GM23338 (cell line): Measurements from ENCODE around the gene ARL5C.

Experiments used
- CREB1 ChIP-seq: fragments of 250-450 bp; sonication (Bioruptor Pico); IDR thresholded peaks from 2 replicates; pipeline ENCODE4 v1.5.0; 2020; ENCODE audit warnings: low read depth, mild to moderate bottlenecking, moderate library complexity
- EZH2 ChIP-seq: fragments of 200-600 bp; sonication (generic); IDR thresholded peaks from one replicate; pipeline ENCODE4 v1.8.0; 2017; ENCODE audit warnings: antibody characterized with exemption, mild to moderate bottlenecking, low read depth; ENCODE audit not compliant: unreplicated experiment
- EZH2phosphoT487 ChIP-seq: fragments of 200-600 bp; sonication (generic); IDR thresholded peaks from one replicate; pipeline ENCODE4 v1.8.1; 2018; ENCODE audit warnings: antibody characterized with exemption; ENCODE audit not compliant: unreplicated experiment
- JUNB ChIP-seq: IDR thresholded peaks from one replicate; pipeline ENCODE4 v1.6.1; 2016; ENCODE audit warnings: antibody characterized with exemption; ENCODE audit not compliant: unreplicated experiment
- NANOG ChIP-seq: IDR thresholded peaks from 2 replicates; pipeline ENCODE4 v1.6.1; 2016; ENCODE audit warnings: antibody characterized with exemption, borderline replicate concordance
- POLR2AphosphoS5 ChIP-seq: IDR thresholded peaks from 2 replicates; pipeline ENCODE4 v1.6.1; 2016; ENCODE audit warnings: antibody characterized with exemption, low read depth
- TF ChIP-seq, protein P1 (sequence below), 2 experiments: fragments of 200-600 bp in 1 of 2; sonication (generic) in 1 of 2; conservative IDR thresholded peaks; 2 replicates each; pipeline versions ENCODE4 v1.5.1 to v1.6.1; 2016 to 2017; ENCODE audit warnings: antibody characterized with exemption in 2 of 2, low read depth in 2 of 2, mild to moderate bottlenecking in 2 of 2, moderate library complexity in 1 of 2
- TF ChIP-seq, protein P2 (sequence below): fragments of 250-450 bp; sonication (Bioruptor Pico); IDR thresholded peaks from 2 replicates; pipeline ENCODE4 v1.5.0; 2020; ENCODE audit warnings: mild to moderate bottlenecking, moderate library complexity
- TF ChIP-seq, protein P3 (sequence below): IDR thresholded peaks from one replicate; pipeline ENCODE4 v1.6.1; 2018; ENCODE audit warnings: antibody characterized with exemption; ENCODE audit not compliant: unreplicated experiment
- TF ChIP-seq, protein P4 (sequence below): IDR thresholded peaks from 2 replicates; pipeline ENCODE4 v1.6.1; 2016; ENCODE audit warnings: antibody characterized with exemption

DNA sequence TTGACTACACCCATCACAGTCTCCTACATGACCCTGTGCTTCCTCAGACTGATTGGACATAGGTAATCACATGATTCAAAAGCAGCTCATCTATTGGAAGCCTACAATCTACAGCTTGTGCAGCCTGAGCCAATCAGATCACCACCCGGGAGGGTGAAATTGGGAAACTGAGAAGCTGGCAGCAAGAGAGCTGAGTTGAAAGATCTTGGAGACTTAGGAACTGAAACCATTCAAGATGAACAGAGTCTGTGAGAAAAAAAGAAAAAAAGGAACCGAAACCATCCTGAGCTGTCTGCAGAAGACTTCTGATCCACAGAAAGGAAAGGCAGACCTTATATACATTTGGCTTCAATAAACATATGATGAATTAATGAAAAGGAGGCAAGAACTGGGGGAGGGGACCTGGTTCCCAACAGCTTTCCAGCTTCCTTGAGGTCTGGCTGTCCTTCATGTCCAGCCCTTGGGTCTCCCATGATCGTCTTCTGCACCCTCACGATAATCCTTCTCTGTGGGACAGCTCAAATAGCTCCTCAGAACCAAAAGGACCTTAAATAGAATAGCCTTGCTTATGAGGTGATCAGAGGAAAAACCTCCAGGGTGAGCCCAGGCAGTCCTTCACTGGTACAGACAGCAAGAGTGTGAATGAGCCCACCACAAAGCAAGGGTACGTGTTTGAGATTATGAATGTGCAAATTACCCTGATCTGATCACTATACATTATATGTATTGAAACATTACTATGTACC lies 47.1 kb downstream of the ARL5C start:
- TF ChIP-seq, protein P1, sequence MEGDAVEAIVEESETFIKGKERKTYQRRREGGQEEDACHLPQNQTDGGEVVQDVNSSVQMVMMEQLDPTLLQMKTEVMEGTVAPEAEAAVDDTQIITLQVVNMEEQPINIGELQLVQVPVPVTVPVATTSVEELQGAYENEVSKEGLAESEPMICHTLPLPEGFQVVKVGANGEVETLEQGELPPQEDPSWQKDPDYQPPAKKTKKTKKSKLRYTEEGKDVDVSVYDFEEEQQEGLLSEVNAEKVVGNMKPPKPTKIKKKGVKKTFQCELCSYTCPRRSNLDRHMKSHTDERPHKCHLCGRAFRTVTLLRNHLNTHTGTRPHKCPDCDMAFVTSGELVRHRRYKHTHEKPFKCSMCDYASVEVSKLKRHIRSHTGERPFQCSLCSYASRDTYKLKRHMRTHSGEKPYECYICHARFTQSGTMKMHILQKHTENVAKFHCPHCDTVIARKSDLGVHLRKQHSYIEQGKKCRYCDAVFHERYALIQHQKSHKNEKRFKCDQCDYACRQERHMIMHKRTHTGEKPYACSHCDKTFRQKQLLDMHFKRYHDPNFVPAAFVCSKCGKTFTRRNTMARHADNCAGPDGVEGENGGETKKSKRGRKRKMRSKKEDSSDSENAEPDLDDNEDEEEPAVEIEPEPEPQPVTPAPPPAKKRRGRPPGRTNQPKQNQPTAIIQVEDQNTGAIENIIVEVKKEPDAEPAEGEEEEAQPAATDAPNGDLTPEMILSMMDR (conservative IDR thresholded peaks at IDR 0.05; ENCODE audit: low read depth in 2 of 2) = no peak
- TF ChIP-seq POLR2AphosphoS5 (no peak), EZH2phosphoT487 (no peak), EZH2 (no peak), JUNB (no peak), CREB1 (CRISPR knock-in tag) (no peak), NANOG (no peak)
- TF ChIP-seq, protein P2, sequence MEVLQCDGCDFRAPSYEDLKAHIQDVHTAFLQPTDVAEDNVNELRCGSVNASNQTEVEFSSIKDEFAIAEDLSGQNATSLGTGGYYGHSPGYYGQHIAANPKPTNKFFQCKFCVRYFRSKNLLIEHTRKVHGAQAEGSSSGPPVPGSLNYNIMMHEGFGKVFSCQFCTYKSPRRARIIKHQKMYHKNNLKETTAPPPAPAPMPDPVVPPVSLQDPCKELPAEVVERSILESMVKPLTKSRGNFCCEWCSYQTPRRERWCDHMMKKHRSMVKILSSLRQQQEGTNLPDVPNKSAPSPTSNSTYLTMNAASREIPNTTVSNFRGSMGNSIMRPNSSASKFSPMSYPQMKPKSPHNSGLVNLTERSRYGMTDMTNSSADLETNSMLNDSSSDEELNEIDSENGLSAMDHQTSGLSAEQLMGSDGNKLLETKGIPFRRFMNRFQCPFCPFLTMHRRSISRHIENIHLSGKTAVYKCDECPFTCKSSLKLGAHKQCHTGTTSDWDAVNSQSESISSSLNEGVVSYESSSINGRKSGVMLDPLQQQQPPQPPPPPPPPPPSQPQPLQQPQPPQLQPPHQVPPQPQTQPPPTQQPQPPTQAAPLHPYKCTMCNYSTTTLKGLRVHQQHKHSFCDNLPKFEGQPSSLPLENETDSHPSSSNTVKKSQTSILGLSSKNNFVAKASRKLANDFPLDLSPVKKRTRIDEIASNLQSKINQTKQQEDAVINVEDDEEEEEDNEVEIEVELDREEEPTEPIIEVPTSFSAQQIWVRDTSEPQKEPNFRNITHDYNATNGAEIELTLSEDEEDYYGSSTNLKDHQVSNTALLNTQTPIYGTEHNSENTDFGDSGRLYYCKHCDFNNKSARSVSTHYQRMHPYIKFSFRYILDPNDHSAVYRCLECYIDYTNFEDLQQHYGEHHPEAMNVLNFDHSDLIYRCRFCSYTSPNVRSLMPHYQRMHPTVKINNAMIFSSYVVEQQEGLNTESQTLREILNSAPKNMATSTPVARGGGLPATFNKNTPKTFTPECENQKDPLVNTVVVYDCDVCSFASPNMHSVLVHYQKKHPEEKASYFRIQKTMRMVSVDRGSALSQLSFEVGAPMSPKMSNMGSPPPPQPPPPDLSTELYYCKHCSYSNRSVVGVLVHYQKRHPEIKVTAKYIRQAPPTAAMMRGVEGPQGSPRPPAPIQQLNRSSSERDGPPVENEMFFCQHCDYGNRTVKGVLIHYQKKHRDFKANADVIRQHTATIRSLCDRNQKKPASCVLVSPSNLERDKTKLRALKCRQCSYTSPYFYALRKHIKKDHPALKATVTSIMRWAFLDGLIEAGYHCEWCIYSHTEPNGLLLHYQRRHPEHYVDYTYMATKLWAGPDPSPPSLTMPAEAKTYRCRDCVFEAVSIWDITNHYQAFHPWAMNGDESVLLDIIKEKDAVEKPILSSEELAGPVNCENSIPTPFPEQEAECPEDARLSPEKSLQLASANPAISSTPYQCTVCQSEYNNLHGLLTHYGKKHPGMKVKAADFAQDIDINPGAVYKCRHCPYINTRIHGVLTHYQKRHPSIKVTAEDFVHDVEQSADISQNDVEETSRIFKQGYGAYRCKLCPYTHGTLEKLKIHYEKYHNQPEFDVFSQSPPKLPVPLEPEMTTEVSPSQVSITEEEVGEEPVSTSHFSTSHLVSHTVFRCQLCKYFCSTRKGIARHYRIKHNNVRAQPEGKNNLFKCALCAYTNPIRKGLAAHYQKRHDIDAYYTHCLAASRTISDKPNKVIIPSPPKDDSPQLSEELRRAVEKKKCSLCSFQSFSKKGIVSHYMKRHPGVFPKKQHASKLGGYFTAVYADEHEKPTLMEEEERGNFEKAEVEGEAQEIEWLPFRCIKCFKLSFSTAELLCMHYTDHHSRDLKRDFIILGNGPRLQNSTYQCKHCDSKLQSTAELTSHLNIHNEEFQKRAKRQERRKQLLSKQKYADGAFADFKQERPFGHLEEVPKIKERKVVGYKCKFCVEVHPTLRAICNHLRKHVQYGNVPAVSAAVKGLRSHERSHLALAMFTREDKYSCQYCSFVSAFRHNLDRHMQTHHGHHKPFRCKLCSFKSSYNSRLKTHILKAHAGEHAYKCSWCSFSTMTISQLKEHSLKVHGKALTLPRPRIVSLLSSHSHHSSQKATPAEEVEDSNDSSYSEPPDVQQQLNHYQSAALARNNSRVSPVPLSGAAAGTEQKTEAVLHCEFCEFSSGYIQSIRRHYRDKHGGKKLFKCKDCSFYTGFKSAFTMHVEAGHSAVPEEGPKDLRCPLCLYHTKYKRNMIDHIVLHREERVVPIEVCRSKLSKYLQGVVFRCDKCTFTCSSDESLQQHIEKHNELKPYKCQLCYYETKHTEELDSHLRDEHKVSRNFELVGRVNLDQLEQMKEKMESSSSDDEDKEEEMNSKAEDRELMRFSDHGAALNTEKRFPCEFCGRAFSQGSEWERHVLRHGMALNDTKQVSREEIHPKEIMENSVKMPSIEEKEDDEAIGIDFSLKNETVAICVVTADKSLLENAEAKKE (CRISPR knock-in tag) = no peak
- TF ChIP-seq, protein P3, sequence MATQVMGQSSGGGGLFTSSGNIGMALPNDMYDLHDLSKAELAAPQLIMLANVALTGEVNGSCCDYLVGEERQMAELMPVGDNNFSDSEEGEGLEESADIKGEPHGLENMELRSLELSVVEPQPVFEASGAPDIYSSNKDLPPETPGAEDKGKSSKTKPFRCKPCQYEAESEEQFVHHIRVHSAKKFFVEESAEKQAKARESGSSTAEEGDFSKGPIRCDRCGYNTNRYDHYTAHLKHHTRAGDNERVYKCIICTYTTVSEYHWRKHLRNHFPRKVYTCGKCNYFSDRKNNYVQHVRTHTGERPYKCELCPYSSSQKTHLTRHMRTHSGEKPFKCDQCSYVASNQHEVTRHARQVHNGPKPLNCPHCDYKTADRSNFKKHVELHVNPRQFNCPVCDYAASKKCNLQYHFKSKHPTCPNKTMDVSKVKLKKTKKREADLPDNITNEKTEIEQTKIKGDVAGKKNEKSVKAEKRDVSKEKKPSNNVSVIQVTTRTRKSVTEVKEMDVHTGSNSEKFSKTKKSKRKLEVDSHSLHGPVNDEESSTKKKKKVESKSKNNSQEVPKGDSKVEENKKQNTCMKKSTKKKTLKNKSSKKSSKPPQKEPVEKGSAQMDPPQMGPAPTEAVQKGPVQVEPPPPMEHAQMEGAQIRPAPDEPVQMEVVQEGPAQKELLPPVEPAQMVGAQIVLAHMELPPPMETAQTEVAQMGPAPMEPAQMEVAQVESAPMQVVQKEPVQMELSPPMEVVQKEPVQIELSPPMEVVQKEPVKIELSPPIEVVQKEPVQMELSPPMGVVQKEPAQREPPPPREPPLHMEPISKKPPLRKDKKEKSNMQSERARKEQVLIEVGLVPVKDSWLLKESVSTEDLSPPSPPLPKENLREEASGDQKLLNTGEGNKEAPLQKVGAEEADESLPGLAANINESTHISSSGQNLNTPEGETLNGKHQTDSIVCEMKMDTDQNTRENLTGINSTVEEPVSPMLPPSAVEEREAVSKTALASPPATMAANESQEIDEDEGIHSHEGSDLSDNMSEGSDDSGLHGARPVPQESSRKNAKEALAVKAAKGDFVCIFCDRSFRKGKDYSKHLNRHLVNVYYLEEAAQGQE = no peak
- TF ChIP-seq, protein P4, sequence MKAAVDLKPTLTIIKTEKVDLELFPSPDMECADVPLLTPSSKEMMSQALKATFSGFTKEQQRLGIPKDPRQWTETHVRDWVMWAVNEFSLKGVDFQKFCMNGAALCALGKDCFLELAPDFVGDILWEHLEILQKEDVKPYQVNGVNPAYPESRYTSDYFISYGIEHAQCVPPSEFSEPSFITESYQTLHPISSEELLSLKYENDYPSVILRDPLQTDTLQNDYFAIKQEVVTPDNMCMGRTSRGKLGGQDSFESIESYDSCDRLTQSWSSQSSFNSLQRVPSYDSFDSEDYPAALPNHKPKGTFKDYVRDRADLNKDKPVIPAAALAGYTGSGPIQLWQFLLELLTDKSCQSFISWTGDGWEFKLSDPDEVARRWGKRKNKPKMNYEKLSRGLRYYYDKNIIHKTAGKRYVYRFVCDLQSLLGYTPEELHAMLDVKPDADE = no peak
